GM12875 (cell line): ENCODE measurements around the gene EML3.

ENCODE experiments used
- H3K4me3 ChIP-seq: one replicate; pipeline ENCODE4 v1.5.1; 2011; ENCODE audit warnings: low read depth, low read length, control low read depth
- CTCF ChIP-seq: IDR thresholded peaks from 2 replicates; pipeline ENCODE4 v1.5.1; 2011; ENCODE audit warnings: low read depth, mild to moderate bottlenecking, control low read depth, inconsistent platforms, low read length, moderate library complexity, borderline replicate concordance; ENCODE audit not compliant: insufficient read depth

The EML3 gene

GRCh38 chr11:62608776-62609175, 3.8 kb downstream of the EML3 start:
- H3K4me3 ChIP-seq, result no peak overlapping the region
- no peak for TF ChIP-seq CTCF

- no peak overlapping the region for H3K4me3 ChIP-seq
- TF ChIP-seq CTCF, result no peak
Observed at GRCh38 chr11:62607714-62608113, 4.9 kb downstream of the EML3 start.

- H3K4me3 ChIP-seq, result no peak overlapping the region
- TF ChIP-seq CTCF, result no peak
Observed at GRCh38 chr11:62605902-62606301, 6.7 kb downstream of the EML3 start.

- H3K4me3 ChIP-seq, result no peak overlapping the region
- TF ChIP-seq CTCF, result no peak
Observed at GRCh38 chr11:62605467-62605866, 7.1 kb downstream of the EML3 start.

GRCh38 chr11:62604460-62605120, 8.0 kb downstream of the EML3 start:
- no peak for TF ChIP-seq CTCF

GRCh38 chr11:62603776-62604299, 8.7 kb downstream of the EML3 start:
- TF ChIP-seq CTCF, result no peak
- H3K4me3 ChIP-seq, result no peak overlapping the region

More at GRCh38 chr11:62604460-62605120, 8.0 kb downstream of the EML3 start:
- no peak overlapping the region for H3K4me3 ChIP-seq

GRCh38 chr11:62603072-62603408, 9.5 kb downstream of the EML3 start:
- H3K4me3 ChIP-seq, result no peak overlapping the region
- TF ChIP-seq CTCF, result no peak
